ENCODE measurements around the gene CRB3. TPM values are rescaled to one million over a fixed set of nuclear protein-coding genes. Genes with fewer than 3 reads are reported as not detected.

Gene CRB3
- total RNA-seq, 1 experiment from 2014 or later, result 13.6 TPM

DNA sequence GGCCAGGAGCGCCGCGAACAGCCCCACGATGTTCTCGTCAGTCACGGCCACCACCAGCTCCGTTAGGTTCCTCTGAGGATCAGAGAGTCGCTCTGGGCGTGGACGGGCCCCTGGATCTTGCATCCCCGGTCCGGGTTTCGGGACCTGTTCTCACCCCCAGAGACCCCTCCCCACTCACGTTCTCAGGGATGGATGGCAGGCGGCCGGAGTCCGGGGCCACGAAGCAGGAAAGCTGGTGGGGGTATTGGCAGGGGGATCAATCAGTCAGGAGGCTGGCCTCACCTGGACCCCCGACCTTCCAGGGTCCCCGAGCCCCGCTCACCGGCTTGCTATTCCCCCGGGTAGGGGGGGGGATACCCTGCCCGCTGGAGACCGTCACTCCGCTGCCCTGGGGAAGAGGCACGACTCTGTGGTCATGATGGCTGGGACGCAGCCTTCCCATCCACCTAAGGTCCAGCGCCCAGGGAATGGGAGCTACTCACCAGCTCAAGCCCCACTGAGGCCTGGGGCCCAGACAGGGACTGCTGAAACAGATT, 12.9 kb downstream of the CRB3 start:
- CTCF ChIA-PET, result interaction anchor here (0.5 kb wide), 1 partner anchor 42 kb away, joined by 3 read pairs; no protein-coding TSS in a partner anchor
- POLR2A ChIA-PET, result no interaction called here
- Mint-ChIP-seq H3K4me1 (ENCODE audit: insufficient read depth, unreplicated experiment) (no peaks in the 10 kb centered on the region), H3K27me3 (ENCODE audit: insufficient read depth, unreplicated experiment) (no peaks in the 10 kb centered on the region), H3K4me3 (ENCODE audit: unreplicated experiment) (no peak overlapping the region), H3K27ac (ENCODE audit: low read depth, unreplicated experiment) (no peak overlapping the region), H3K9me3 (ENCODE audit: unreplicated experiment) (no peaks in the 10 kb centered on the region), H3K36me3 (ENCODE audit: insufficient read depth, unreplicated experiment) (peaks cover 6% of the 10 kb centered on the region)
- BruUV-seq (replicated peaks), result no TSS peak
- intact Hi-C loops (cut with micrococcal nuclease), result no loop called here
- DNase-seq (ENCODE audit: unreplicated experiment), result no peak
- TF ChIP-seq, protein P1, sequence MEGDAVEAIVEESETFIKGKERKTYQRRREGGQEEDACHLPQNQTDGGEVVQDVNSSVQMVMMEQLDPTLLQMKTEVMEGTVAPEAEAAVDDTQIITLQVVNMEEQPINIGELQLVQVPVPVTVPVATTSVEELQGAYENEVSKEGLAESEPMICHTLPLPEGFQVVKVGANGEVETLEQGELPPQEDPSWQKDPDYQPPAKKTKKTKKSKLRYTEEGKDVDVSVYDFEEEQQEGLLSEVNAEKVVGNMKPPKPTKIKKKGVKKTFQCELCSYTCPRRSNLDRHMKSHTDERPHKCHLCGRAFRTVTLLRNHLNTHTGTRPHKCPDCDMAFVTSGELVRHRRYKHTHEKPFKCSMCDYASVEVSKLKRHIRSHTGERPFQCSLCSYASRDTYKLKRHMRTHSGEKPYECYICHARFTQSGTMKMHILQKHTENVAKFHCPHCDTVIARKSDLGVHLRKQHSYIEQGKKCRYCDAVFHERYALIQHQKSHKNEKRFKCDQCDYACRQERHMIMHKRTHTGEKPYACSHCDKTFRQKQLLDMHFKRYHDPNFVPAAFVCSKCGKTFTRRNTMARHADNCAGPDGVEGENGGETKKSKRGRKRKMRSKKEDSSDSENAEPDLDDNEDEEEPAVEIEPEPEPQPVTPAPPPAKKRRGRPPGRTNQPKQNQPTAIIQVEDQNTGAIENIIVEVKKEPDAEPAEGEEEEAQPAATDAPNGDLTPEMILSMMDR (IDR thresholded peaks at IDR 0.05; ENCODE audit: unreplicated experiment), result no peak

- ChIA-PET CTCF (no interaction called here), POLR2A (no interaction called here)
- TF ChIP-seq, protein P1 (IDR thresholded peaks at IDR 0.05; ENCODE audit: unreplicated experiment), result no peak
Measured at GRCh38 chr19:6478815-6479214, 14.7 kb downstream of the CRB3 start.

GRCh38 chr19:6479836-6480398, 15.8 kb downstream of the CRB3 start:
- BruUV-seq (replicated peaks), result no TSS peak
- ChIA-PET POLR2A (no interaction called here), CTCF (no interaction called here)
- peaks cover 14% of the 10 kb centered on the region for H3K4me1 Mint-ChIP-seq (ENCODE audit: insufficient read depth, unreplicated experiment)
- H3K27me3 Mint-ChIP-seq (ENCODE audit: insufficient read depth, unreplicated experiment), result no peaks in the 10 kb centered on the region
- H3K4me3 Mint-ChIP-seq (ENCODE audit: unreplicated experiment), result no peak overlapping the region
- no peak overlapping the region for H3K27ac Mint-ChIP-seq (ENCODE audit: low read depth, unreplicated experiment)
- DNase-seq (ENCODE audit: unreplicated experiment), result no peak
- TF ChIP-seq, protein P1 (IDR thresholded peaks at IDR 0.05; ENCODE audit: unreplicated experiment), result no peak
- H3K36me3 Mint-ChIP-seq (ENCODE audit: insufficient read depth, unreplicated experiment), result peaks cover 5% of the 10 kb centered on the region
- H3K9me3 Mint-ChIP-seq (ENCODE audit: unreplicated experiment), result no peaks in the 10 kb centered on the region
- intact Hi-C loops (cut with micrococcal nuclease), result no loop called here

More at GRCh38 chr19:6478815-6479214, 14.7 kb downstream of the CRB3 start:
- peaks cover 6% of the 10 kb centered on the region for H3K4me1 Mint-ChIP-seq (ENCODE audit: insufficient read depth, unreplicated experiment)
- no peaks in the 10 kb centered on the region for H3K27me3 Mint-ChIP-seq (ENCODE audit: insufficient read depth, unreplicated experiment)
- H3K27ac Mint-ChIP-seq (ENCODE audit: low read depth, unreplicated experiment), result no peak overlapping the region
- peaks cover 6% of the 10 kb centered on the region for H3K36me3 Mint-ChIP-seq (ENCODE audit: insufficient read depth, unreplicated experiment)
- BruUV-seq (replicated peaks), result no TSS peak
- no peak overlapping the region for H3K4me3 Mint-ChIP-seq (ENCODE audit: unreplicated experiment)
- intact Hi-C loops (cut with micrococcal nuclease), result no loop called here
- no peaks in the 10 kb centered on the region for H3K9me3 Mint-ChIP-seq (ENCODE audit: unreplicated experiment)
- no peak for DNase-seq (ENCODE audit: unreplicated experiment)

GRCh38 chr19:6480848-6481415, 16.9 kb downstream of the CRB3 start:
- Mint-ChIP-seq H3K36me3 (ENCODE audit: insufficient read depth, unreplicated experiment) (no peaks in the 10 kb centered on the region), H3K4me1 (ENCODE audit: insufficient read depth, unreplicated experiment) (peaks cover 14% of the 10 kb centered on the region), H3K27me3 (ENCODE audit: insufficient read depth, unreplicated experiment) (no peaks in the 10 kb centered on the region), H3K4me3 (ENCODE audit: unreplicated experiment) (no peak overlapping the region), H3K9me3 (ENCODE audit: unreplicated experiment) (no peaks in the 10 kb centered on the region), H3K27ac (ENCODE audit: low read depth, unreplicated experiment) (no peak overlapping the region)
- CTCF ChIA-PET, result interaction anchor here (0.5 to 0.6 kb wide), 2 partner anchors 17 to 255 kb away, joined by 3 to 5 read pairs; no protein-coding TSS in a partner anchor
- no TSS peak for BruUV-seq (replicated peaks)
- POLR2A ChIA-PET, result no interaction called here
- intact Hi-C loops (cut with micrococcal nuclease), result no loop called here
- no peak for DNase-seq (ENCODE audit: unreplicated experiment)
- TF ChIP-seq, protein P1 (IDR thresholded peaks at IDR 0.05; ENCODE audit: unreplicated experiment), result no peak

All from MCF 10A (cell line).